NCI-H2107 treated with DMSO at 0.1 percent for 48 hours (cell line): ENCODE measurements around the gene PSMB8.

Source experiments
- DNase-seq: peaks from one replicate; lab custom pipeline; 2025; ENCODE audit not compliant: unreplicated experiment; lab: John Stamatoyannopoulos, UW

Gene PSMB8

GRCh38 chr6:32799168-32799567, 44.7 kb downstream of the PSMB8 start:
- no peak for DNase-seq

- DNase-seq = no peak
Measured at GRCh38 chr6:32796848-32797776, 46.7 kb downstream of the PSMB8 start.

GRCh38 chr6:32794510-32794909, 49.3 kb downstream of the PSMB8 start:
- DNase-seq = no peak

GRCh38 chr6:32792901-32793435, 50.9 kb downstream of the PSMB8 start:
- no peak for DNase-seq
